Stimulated activated naive CD8-positive, alpha-beta T cell treated with anti-CD3 and anti-CD28 coated beads, Interleukin-15, Interleukin-2, amounts not matched to agents 100 ng/mL and 50 ng/mL, for 24 hours (primary cell): ENCODE data around the gene COIL.

Experiments
- H3K27ac Mint-ChIP-seq: one replicate; pipeline ENCODE4 v1.8.0; 2021; ENCODE audit warnings: mild to moderate bottlenecking, mixed read lengths
- H3K27me3 Mint-ChIP-seq: one replicate; pipeline ENCODE4 v1.8.0; 2021; ENCODE audit warnings: mixed read lengths
- H3K36me3 Mint-ChIP-seq: one replicate; pipeline ENCODE4 v1.8.0; 2021; ENCODE audit warnings: low read depth, mixed read lengths
- H3K4me1 Mint-ChIP-seq: one replicate; pipeline ENCODE4 v1.8.0; 2021; ENCODE audit warnings: low read depth, mixed read lengths
- H3K4me3 Mint-ChIP-seq: one replicate; pipeline ENCODE4 v1.8.0; 2021; ENCODE audit warnings: mild to moderate bottlenecking, mixed read lengths
- H3K9me3 Mint-ChIP-seq: one replicate; pipeline ENCODE4 v1.8.0; 2021; ENCODE audit warnings: mixed read lengths

The COIL gene

GRCh38 chr17:56913000-56913311, 47.9 kb downstream of the COIL start:
- peaks cover 35% of the 10 kb centered on the region for H3K36me3 Mint-ChIP-seq
- peaks cover 79% of the 10 kb centered on the region for H3K4me1 Mint-ChIP-seq
- H3K9me3 Mint-ChIP-seq, result peaks cover 8% of the 10 kb centered on the region
- H3K4me3 Mint-ChIP-seq, result peak overlapping the region; percentile 95
- H3K27ac Mint-ChIP-seq, result peak overlapping the region; percentile 87
- H3K27me3 Mint-ChIP-seq, result no peaks in the 10 kb centered on the region

- H3K27me3 Mint-ChIP-seq, result no peaks in the 10 kb centered on the region
- H3K27ac Mint-ChIP-seq, result peak overlapping the region; percentile 87
- peaks cover 2% of the 10 kb centered on the region for H3K9me3 Mint-ChIP-seq
- H3K4me3 Mint-ChIP-seq, result peak overlapping the region; percentile 95
- peaks cover 78% of the 10 kb centered on the region for H3K4me1 Mint-ChIP-seq
- H3K36me3 Mint-ChIP-seq, result peaks cover 41% of the 10 kb centered on the region
Observed at GRCh38 chr17:56912105-56912999, 48.5 kb downstream of the COIL start.

DNA sequence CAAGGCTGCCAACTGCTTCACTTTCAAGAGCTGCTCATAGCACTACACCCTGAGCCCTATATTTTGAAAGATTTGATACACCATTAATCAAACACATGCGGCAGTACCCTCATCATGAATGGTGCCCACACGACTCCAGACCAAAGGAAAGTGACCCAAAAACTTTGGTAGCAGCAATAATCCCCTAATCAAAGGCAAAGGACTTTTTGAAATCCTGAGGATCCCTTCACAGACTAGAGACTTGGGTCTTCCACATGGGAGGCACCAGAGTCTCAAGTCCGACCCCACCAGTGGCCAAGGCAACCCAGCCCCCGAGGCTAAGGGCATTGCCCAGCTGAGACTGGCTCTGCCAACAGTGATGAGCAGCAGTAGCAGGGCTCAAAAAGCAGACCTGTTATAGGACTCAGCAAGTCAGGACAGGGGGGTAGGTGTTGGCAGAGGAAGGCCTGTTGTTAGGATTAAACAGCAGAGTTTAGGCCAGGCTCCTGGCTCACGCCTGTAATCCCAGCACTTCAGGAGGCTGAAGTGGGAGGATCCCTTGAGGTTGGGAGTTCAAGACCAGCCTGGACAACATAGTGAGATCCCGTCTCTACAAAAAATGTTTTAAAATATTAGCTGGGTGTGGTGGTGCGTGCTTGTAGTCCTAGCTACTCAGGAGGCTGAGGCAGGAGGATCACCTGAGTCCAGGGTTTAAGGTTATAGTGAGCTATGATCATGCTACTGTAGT, 50.2 kb downstream of the COIL start:
- Mint-ChIP-seq H3K27me3 (no peaks in the 10 kb centered on the region), H3K4me1 (peaks cover 63% of the 10 kb centered on the region), H3K9me3 (no peaks in the 10 kb centered on the region), H3K27ac (peak overlapping the region; percentile 57), H3K36me3 (peaks cover 56% of the 10 kb centered on the region), H3K4me3 (peak overlapping the region; percentile 95)

GRCh38 chr17:56909742-56910508, 50.9 kb downstream of the COIL start:
- H3K27ac Mint-ChIP-seq, result peak overlapping the region; percentile 57
- H3K9me3 Mint-ChIP-seq, result no peaks in the 10 kb centered on the region
- H3K27me3 Mint-ChIP-seq, result no peaks in the 10 kb centered on the region
- peaks cover 59% of the 10 kb centered on the region for H3K36me3 Mint-ChIP-seq
- H3K4me3 Mint-ChIP-seq, result peak overlapping the region; percentile 95
- peaks cover 57% of the 10 kb centered on the region for H3K4me1 Mint-ChIP-seq

DNA sequence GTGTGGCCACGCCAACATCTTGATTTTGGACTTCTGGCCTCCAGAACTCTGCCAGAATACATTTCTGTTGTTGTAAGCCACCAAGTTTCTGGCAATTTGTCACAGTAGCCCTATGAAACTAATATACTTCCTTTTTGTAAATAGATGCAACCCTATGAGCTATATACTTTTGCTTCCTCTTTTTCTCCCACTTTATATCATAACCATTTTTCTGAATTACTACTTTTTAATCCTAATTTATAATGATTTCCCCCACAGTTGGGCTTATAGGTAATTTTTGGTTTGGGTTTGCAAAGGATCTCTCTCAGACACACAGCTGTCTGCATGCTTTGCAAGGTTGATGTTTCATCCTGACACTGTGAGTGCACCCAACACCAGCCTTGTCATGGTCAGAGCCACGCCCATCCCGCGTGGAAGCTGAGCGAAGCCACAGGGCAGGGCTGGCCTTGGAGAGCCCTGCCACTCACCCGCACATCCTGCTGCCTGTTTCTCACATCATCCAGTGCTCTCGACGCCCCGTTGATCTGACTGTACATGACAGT, 52.8 kb downstream of the COIL start:
- H3K36me3 Mint-ChIP-seq, result peaks cover 77% of the 10 kb centered on the region
- H3K27ac Mint-ChIP-seq, result peak overlapping the region; percentile 69
- H3K4me1 Mint-ChIP-seq, result peaks cover 54% of the 10 kb centered on the region
- H3K4me3 Mint-ChIP-seq, result peak overlapping the region; percentile 19
- H3K27me3 Mint-ChIP-seq, result no peaks in the 10 kb centered on the region
- H3K9me3 Mint-ChIP-seq, result no peaks in the 10 kb centered on the region

DNA sequence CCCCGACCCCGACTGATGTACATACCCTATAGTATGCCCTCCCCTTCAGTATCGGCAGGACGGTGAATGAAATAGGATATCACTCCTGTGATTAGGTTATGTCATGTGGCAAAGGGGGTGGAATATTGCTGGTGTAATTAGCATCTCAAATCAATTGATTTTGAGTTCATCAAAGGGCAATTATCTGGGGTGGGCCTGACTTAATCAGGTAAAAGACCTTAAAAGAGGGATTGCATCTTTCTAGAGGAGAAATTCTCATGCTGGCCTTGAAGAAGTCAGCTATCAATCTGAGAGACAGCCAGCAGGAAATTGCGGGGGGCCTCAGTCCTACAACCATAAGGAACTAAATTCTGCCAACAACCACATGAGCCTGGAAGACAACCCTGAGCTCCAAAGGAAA, 57.3 kb downstream of the COIL start:
- Mint-ChIP-seq H3K27ac (no peak overlapping the region), H3K27me3 (no peaks in the 10 kb centered on the region), H3K4me1 (peaks cover 15% of the 10 kb centered on the region), H3K9me3 (no peaks in the 10 kb centered on the region), H3K36me3 (peaks cover 85% of the 10 kb centered on the region), H3K4me3 (no peak overlapping the region)

DNA sequence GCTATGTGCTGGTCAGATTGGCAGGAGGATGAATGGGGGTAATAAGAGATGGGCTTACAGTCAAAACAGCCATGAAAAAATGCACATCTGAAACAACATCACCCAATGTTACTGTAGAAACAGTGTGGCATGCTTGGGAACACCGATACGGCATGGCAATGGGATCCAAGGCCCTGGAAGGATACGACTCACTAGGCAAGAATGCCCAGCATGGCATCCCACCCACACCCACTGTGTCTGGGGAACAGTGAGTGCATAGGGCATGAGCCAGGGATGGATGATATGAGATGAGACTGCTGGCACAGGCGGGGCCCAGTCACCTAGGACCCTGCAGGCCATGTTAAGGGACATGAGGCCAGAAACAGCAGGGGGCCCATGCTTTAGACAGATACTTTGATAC, 58.5 kb downstream of the COIL start:
- Mint-ChIP-seq H3K27me3 (no peaks in the 10 kb centered on the region), H3K9me3 (no peaks in the 10 kb centered on the region), H3K27ac (no peak overlapping the region), H3K4me1 (peaks cover 12% of the 10 kb centered on the region), H3K36me3 (peaks cover 85% of the 10 kb centered on the region), H3K4me3 (no peak overlapping the region)

- H3K4me1 Mint-ChIP-seq, result peaks cover 14% of the 10 kb centered on the region
- H3K4me3 Mint-ChIP-seq, result no peak overlapping the region
- peaks cover 84% of the 10 kb centered on the region for H3K36me3 Mint-ChIP-seq
- no peaks in the 10 kb centered on the region for H3K9me3 Mint-ChIP-seq
- no peaks in the 10 kb centered on the region for H3K27me3 Mint-ChIP-seq
- no peak overlapping the region for H3K27ac Mint-ChIP-seq
Observed at GRCh38 chr17:56899403-56899802, 61.4 kb downstream of the COIL start.

DNA sequence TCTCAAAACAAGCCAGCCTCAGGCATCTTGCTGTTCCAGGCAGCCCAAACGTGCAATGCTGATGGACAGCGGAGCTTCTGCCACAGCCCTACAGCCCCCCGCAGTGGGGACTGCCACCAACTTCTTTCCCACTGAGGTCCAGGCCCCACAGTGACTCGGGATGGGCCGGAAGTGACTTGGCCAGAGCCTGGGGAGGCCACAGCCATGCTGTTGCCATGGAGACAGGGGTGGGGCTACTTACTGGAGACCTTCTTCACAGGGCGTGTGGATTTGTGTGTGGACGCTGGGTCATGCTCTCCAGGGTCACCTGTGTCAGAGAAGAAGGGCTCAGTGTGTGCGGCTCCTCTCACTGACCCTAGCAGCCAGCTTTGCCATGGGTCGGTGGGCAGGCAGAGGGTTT, 62.0 kb downstream of the COIL start:
- peaks cover 14% of the 10 kb centered on the region for H3K4me1 Mint-ChIP-seq
- H3K36me3 Mint-ChIP-seq, result peaks cover 84% of the 10 kb centered on the region
- no peak overlapping the region for H3K4me3 Mint-ChIP-seq
- H3K9me3 Mint-ChIP-seq, result no peaks in the 10 kb centered on the region
- no peak overlapping the region for H3K27ac Mint-ChIP-seq
- no peaks in the 10 kb centered on the region for H3K27me3 Mint-ChIP-seq

- H3K27me3 Mint-ChIP-seq, result no peaks in the 10 kb centered on the region
- H3K4me1 Mint-ChIP-seq, result peaks cover 14% of the 10 kb centered on the region
- H3K27ac Mint-ChIP-seq, result no peak overlapping the region
- no peak overlapping the region for H3K4me3 Mint-ChIP-seq
- H3K9me3 Mint-ChIP-seq, result no peaks in the 10 kb centered on the region
- peaks cover 85% of the 10 kb centered on the region for H3K36me3 Mint-ChIP-seq
Observed at GRCh38 chr17:56897646-56898424, 63.0 kb downstream of the COIL start.

GRCh38 chr17:56896968-56897359, 63.9 kb downstream of the COIL start:
- Mint-ChIP-seq H3K4me1 (peaks cover 14% of the 10 kb centered on the region), H3K36me3 (peaks cover 85% of the 10 kb centered on the region), H3K9me3 (no peaks in the 10 kb centered on the region), H3K4me3 (no peak overlapping the region), H3K27me3 (no peaks in the 10 kb centered on the region), H3K27ac (no peak overlapping the region)

DNA sequence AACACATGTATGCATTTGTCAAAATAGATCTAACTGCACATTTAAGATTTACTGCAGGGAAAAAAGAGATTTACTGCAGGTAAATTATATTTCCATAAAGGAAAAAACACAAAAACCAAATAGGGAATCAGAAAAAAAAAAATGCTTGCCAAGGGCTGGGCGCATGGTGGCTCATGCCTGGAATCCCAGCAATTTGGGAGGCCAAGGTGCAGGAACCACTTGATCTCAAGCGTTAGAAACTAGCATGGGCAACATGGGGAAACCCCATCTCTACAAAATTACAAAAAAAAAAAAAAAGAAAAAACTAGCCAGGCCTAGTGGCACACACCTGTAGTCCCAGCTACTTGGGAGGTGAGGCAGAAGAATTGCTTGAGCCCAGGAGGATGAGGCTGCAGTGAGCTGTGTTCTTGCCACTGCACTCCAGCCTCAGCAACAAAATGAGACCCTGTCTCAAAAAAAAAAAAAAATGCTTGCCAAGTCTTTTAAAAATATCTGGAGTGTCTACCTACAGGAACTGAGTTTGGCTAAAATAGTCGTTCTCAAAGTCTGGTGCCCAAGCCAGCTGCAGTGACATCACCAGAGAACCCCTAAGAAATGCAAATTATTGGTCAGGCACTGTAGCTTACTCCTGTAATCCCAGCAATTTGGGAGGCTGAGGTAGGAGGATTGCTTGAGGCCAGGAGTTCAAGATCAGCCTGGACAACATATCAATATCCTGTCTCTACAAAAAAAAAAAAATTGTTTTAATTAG, 64.5 kb downstream of the COIL start:
- Mint-ChIP-seq H3K27me3 (no peaks in the 10 kb centered on the region), H3K4me1 (peaks cover 14% of the 10 kb centered on the region), H3K9me3 (no peaks in the 10 kb centered on the region), H3K4me3 (no peak overlapping the region), H3K36me3 (peaks cover 82% of the 10 kb centered on the region), H3K27ac (no peak overlapping the region)

- no peaks in the 10 kb centered on the region for H3K27me3 Mint-ChIP-seq
- no peaks in the 10 kb centered on the region for H3K9me3 Mint-ChIP-seq
- peaks cover 87% of the 10 kb centered on the region for H3K36me3 Mint-ChIP-seq
- no peak overlapping the region for H3K4me3 Mint-ChIP-seq
- H3K4me1 Mint-ChIP-seq, result peaks cover 14% of the 10 kb centered on the region
- peak overlapping the region; percentile 32 for H3K27ac Mint-ChIP-seq
Observed at GRCh38 chr17:56894859-56895455, 65.9 kb downstream of the COIL start.
